ENCODE results near the gene NINJ1. TPM values are rescaled to one million over a fixed set of nuclear protein-coding genes. Genes with fewer than 3 reads are reported as not detected.

Gene NINJ1
- total and polyA plus RNA-seq, 2 donors (not counting 3 experiments of a cell fraction or from before 2014, with no cell fraction given) = 31.5 to 57.7 TPM

DNA sequence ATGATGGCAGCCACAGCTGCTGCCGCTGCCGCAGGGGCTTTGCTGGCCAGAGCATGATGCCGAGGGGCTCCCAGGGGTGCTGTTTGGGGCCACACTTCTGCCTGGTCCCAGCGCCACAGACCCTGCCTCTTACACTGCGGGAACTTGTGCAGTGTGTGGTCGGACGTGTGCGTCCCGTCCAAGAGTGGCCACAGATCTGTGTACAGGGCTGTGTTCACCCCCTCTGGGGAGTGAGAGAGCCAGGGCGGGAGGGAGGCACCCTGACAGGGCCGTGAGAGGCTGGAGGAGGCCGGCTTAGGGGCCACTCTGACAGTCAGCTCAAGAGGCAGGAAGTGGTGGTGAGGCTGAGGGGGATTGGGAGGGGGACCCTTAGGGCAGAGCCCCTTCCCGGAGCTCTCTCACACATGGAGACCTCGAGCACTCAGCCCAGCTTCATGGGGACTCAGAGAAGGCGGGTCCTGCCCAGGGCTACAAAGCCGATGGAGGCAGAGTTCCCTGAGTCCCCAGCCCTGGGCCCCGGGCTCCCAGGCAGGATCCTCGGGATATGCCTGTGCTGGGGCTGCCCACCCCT, 51.1 kb downstream of the NINJ1 start:
- CTCF ChIA-PET = no interaction called here
- no peak overlapping the region for H3K4me3 ChIP-seq (replicated peaks in 1 of 3; ENCODE audit: insufficient read depth in 1 of 3, low read depth in 1 of 3, low read length in 3 of 3)
- no peaks in the 10 kb centered on the region for H3K27me3 ChIP-seq (ENCODE audit: control insufficient read depth in 2 of 2, insufficient read depth in 2 of 2, low read length in 2 of 2)
- H3K9ac ChIP-seq (replicated peaks; ENCODE audit: extremely low read depth, insufficient read depth, low read length) = no peak overlapping the region
- no peaks in the 10 kb centered on the region for H3K9me1 ChIP-seq (replicated peaks; ENCODE audit: control insufficient read depth, extremely low read depth, insufficient read depth, low read length)
- no peaks in the 10 kb centered on the region for H3K79me2 ChIP-seq (ENCODE audit: control insufficient read depth, insufficient read depth, low read length)
- H3K27ac ChIP-seq (ENCODE audit: insufficient read depth, low read depth, low read length) = no peak overlapping the region
- POLR2A ChIA-PET = no interaction called here
- DNase-seq (ENCODE audit: low read depth, low spot score) (no peak), FAIRE-seq (no peak)
- H3K9me3 ChIP-seq (replicated peaks; ENCODE audit: control insufficient read depth, insufficient read depth, low read length) = no peaks in the 10 kb centered on the region
- H2AFZ ChIP-seq (ENCODE audit: low read depth, low read length) = no peak overlapping the region
- dilution Hi-C loops (cut with MboI; ENCODE audit: extremely low pct_ligation_motif_present, low sequenced_read_pairs) = no loop called here
- intact Hi-C loops (cut with micrococcal nuclease) = no loop called here
- H4K20me1 ChIP-seq (replicated peaks; ENCODE audit: control insufficient read depth, extremely low read depth, insufficient read depth, low read length) = no peaks in the 10 kb centered on the region
- no TSS peak for BruUV-seq (replicated peaks)
- TF ChIP-seq FOS (IDR thresholded peaks at IDR 0.05; ENCODE audit: borderline replicate concordance, insufficient read depth, low read length) = no peak
- no peak for TF ChIP-seq POLR2AphosphoS5 (IDR thresholded peaks at IDR 0.05; ENCODE audit: insufficient read depth, low read depth, low read length)
- no peak for TF ChIP-seq POLR2A (IDR thresholded peaks at IDR 0.05; ENCODE audit: low read depth, low read length)
- no peak for TF ChIP-seq MYC (IDR thresholded peaks at IDR 0.05; ENCODE audit: low read depth, low read length)
- TF ChIP-seq, protein P1, sequence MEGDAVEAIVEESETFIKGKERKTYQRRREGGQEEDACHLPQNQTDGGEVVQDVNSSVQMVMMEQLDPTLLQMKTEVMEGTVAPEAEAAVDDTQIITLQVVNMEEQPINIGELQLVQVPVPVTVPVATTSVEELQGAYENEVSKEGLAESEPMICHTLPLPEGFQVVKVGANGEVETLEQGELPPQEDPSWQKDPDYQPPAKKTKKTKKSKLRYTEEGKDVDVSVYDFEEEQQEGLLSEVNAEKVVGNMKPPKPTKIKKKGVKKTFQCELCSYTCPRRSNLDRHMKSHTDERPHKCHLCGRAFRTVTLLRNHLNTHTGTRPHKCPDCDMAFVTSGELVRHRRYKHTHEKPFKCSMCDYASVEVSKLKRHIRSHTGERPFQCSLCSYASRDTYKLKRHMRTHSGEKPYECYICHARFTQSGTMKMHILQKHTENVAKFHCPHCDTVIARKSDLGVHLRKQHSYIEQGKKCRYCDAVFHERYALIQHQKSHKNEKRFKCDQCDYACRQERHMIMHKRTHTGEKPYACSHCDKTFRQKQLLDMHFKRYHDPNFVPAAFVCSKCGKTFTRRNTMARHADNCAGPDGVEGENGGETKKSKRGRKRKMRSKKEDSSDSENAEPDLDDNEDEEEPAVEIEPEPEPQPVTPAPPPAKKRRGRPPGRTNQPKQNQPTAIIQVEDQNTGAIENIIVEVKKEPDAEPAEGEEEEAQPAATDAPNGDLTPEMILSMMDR (IDR thresholded peaks at IDR 0.05; ENCODE audit: extremely low read depth in 1 of 2, insufficient read depth in 1 of 2, low read depth in 1 of 2, low read length in 2 of 2) = no peak
- no peak for TF ChIP-seq EZH2 (IDR thresholded peaks at IDR 0.05; ENCODE audit: borderline replicate concordance, low read depth, low read length, severe bottlenecking)
- no peak for TF ChIP-seq GATA2 (IDR thresholded peaks at IDR 0.05; ENCODE audit: insufficient read depth, insufficient read length, low read depth, low read length)
- TF ChIP-seq JUN (IDR thresholded peaks at IDR 0.05; ENCODE audit: borderline replicate concordance, insufficient read depth, insufficient read length, low read depth) = no peak
- TF ChIP-seq, protein P2, sequence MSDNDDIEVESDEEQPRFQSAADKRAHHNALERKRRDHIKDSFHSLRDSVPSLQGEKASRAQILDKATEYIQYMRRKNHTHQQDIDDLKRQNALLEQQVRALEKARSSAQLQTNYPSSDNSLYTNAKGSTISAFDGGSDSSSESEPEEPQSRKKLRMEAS (IDR thresholded peaks at IDR 0.05; ENCODE audit: insufficient read depth, insufficient read length) = no peak
- no peaks in the 10 kb centered on the region for H3K4me1 ChIP-seq (ENCODE audit: control insufficient read depth, extremely low read depth, insufficient read depth, low read length)
- H3K36me3 ChIP-seq (ENCODE audit: control insufficient read depth in 2 of 2, extremely low read depth in 1 of 2, insufficient read depth in 2 of 2, low read length in 2 of 2) = no peaks in the 10 kb centered on the region
- no peak overlapping the region for H3K4me2 ChIP-seq (ENCODE audit: insufficient read depth, low read length)
